ENCODE measurements around the gene ADI1. TPM values are rescaled to one million over a fixed set of nuclear protein-coding genes. Genes with fewer than 3 reads are reported as not detected.

The ADI1 gene
- total RNA-seq, 1 donor from 2014 or later, result 38.1 TPM

DNA sequence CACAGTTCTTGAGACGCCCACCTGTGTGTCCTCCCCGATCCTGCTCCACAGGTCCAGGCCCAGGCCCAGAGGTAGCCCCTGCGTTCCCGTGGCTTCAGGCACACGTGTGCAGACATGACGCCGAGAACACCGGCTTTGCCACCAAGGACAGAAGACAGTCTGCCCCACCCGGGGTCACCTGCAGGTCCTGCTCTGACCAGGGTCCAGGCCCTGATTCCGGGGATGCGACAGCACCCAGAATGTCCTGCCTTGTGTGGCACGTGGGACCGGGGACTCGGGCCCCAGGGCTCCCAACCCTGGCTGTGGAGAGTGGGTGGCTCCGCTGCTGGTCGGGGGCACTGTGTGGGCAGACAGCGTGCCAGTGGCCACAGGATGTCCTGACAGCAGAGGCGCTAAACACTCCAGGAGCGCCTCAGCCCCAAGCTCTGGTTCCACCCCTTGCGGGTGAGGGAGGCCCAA lies 36.9 kb downstream of the ADI1 start:
- H3K9ac ChIP-seq (ENCODE audit: low read depth in 1 of 3, low read length in 3 of 3), result no peak overlapping the region
- H3K27ac ChIP-seq (ENCODE audit: low read depth, low read length), result no peak overlapping the region
- H3K36me3 ChIP-seq (ENCODE audit: control insufficient read depth in 3 of 3, insufficient read depth in 3 of 3, low read length in 3 of 3), result peaks cover 27 to 46% (median 34%) of the 10 kb centered on the region in 3 donors
- H3K27me3 ChIP-seq (ENCODE audit: control insufficient read depth in 3 of 3, insufficient read depth in 3 of 3, low read length in 3 of 3), result no peaks in the 10 kb centered on the region
- H3K4me1 ChIP-seq (ENCODE audit: control insufficient read depth in 3 of 3, insufficient read depth in 3 of 3, low read length in 3 of 3), result peaks cover 2 to 7% (median 6%) of the 10 kb centered on the region in 3 donors
- H3K9me3 ChIP-seq (ENCODE audit: control insufficient read depth in 3 of 3, low read length in 3 of 3), result no peaks in the 10 kb centered on the region
- H3K4me3 ChIP-seq (ENCODE audit: low read length in 3 of 3), result no peak overlapping the region

DNA sequence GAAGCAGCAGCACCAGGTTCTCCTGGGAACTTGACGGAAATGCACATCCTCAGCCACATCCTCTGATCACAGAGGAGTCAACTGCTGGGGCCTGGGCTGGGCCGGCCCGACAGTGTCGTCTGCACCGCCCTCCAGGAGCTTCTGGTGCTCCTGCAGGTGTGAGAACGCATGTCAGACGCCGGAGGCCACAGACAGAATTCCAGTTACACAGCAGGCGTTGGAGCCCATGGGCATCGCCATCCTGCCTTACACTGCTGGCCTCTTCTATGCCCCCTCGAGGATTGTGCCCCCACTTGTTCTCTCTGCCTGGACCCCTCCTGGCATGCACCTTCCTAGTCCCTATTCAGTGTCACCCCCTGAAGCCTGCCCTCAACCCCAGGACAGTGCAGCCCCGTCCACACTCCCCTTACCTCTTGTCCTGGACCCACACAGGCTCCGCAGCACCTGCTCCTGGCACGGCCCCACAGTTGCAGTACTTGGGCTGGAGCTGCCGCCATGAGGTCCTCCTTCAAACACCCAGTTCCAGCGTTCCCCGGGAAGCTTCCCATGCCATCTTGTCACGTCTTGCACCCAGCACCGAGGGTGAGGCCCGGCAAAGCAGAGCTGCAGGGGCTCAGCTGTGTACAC lies 37.5 kb downstream of the ADI1 start:
- Histone ChIP-seq H3K27me3 (ENCODE audit: control insufficient read depth in 3 of 3, insufficient read depth in 3 of 3, low read length in 3 of 3) (no peaks in the 10 kb centered on the region), H3K9me3 (ENCODE audit: control insufficient read depth in 3 of 3, low read length in 3 of 3) (no peaks in the 10 kb centered on the region), H3K4me1 (ENCODE audit: control insufficient read depth in 3 of 3, insufficient read depth in 3 of 3, low read length in 3 of 3) (peaks cover 3 to 6% (median 3%) of the 10 kb centered on the region in 3 donors), H3K27ac (ENCODE audit: low read depth, low read length) (no peak overlapping the region), H3K4me3 (ENCODE audit: low read length in 3 of 3) (no peak overlapping the region), H3K9ac (ENCODE audit: low read depth in 1 of 3, low read length in 3 of 3) (no peak overlapping the region), H3K36me3 (ENCODE audit: control insufficient read depth in 3 of 3, insufficient read depth in 3 of 3, low read length in 3 of 3) (peaks cover 28 to 46% (median 36%) of the 10 kb centered on the region in 3 donors)

DNA sequence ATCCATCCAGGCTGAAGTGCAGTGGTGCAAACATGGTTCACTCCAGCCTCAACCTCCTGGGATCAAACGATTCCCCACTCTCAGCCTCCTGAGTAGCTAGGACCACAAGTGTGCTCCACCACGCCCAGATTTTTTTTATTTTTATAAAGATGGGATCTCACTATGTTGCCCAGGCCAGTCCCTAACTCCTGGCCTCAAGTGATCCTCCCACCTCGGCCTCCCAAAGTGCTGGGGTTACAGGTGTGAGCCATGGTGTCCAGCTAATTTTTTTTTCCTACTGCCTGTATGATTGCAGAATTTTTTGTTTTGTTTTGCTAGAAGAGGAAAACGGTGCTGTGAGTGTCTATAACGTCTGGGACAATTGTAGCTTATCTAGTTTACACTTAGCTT lies 38.3 kb downstream of the ADI1 start:
- no peak overlapping the region for H3K4me3 ChIP-seq (ENCODE audit: low read length in 3 of 3)
- peaks cover 28 to 43% (median 38%) of the 10 kb centered on the region in 3 donors for H3K36me3 ChIP-seq (ENCODE audit: control insufficient read depth in 3 of 3, insufficient read depth in 3 of 3, low read length in 3 of 3)
- no peaks in the 10 kb centered on the region for H3K9me3 ChIP-seq (ENCODE audit: control insufficient read depth in 3 of 3, low read length in 3 of 3)
- no peaks in the 10 kb centered on the region for H3K27me3 ChIP-seq (ENCODE audit: control insufficient read depth in 3 of 3, insufficient read depth in 3 of 3, low read length in 3 of 3)
- H3K27ac ChIP-seq (ENCODE audit: low read depth, low read length), result no peak overlapping the region
- no peak overlapping the region for H3K9ac ChIP-seq (ENCODE audit: low read depth in 1 of 3, low read length in 3 of 3)
- peaks cover 10 to 12% (median 11%) of the 10 kb centered on the region in 3 donors for H3K4me1 ChIP-seq (ENCODE audit: control insufficient read depth in 3 of 3, insufficient read depth in 3 of 3, low read length in 3 of 3)

DNA sequence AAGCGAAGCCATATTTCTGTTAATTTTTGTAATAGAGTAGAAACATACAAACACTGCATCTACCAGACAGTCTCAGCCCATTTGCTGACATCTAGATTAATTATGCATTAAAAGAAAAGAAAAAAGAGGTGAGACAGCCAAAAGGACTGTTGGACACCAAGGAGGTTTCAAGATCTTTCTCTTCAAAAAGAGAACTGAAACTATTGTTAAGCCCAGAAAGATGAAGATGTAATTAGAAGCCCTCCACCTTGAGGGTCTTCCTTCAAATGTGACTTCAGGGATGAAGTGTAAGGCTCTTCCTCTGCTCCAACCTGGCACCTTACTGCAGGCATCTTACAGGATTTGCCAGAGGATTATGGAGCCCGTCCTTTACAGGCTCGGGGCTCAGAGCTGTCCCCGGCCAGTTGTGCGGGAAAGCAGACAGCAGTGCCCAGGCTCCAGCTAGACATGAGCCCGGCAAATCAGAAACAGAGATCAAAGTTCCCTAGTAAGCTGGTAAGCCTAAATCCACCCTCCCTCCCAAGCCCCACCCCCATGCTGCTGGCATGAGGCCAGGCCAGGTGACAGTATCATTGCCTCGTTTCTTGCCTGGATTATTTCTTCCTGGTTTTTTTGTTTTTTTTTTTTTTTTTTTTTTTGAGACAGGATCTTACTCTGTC lies 38.9 kb downstream of the ADI1 start:
- Histone ChIP-seq H3K4me3 (ENCODE audit: low read length in 3 of 3) (no peak overlapping the region), H3K36me3 (ENCODE audit: control insufficient read depth in 3 of 3, insufficient read depth in 3 of 3, low read length in 3 of 3) (peaks cover 25 to 40% (median 35%) of the 10 kb centered on the region in 3 donors), H3K27ac (ENCODE audit: low read depth, low read length) (no peak overlapping the region), H3K9me3 (ENCODE audit: control insufficient read depth in 3 of 3, low read length in 3 of 3) (no peaks in the 10 kb centered on the region), H3K9ac (ENCODE audit: low read depth in 1 of 3, low read length in 3 of 3) (no peak overlapping the region), H3K27me3 (ENCODE audit: control insufficient read depth in 3 of 3, insufficient read depth in 3 of 3, low read length in 3 of 3) (no peaks in the 10 kb centered on the region), H3K4me1 (ENCODE audit: control insufficient read depth in 3 of 3, insufficient read depth in 3 of 3, low read length in 3 of 3) (peaks cover 15 to 17% (median 17%) of the 10 kb centered on the region in 3 donors)

DNA sequence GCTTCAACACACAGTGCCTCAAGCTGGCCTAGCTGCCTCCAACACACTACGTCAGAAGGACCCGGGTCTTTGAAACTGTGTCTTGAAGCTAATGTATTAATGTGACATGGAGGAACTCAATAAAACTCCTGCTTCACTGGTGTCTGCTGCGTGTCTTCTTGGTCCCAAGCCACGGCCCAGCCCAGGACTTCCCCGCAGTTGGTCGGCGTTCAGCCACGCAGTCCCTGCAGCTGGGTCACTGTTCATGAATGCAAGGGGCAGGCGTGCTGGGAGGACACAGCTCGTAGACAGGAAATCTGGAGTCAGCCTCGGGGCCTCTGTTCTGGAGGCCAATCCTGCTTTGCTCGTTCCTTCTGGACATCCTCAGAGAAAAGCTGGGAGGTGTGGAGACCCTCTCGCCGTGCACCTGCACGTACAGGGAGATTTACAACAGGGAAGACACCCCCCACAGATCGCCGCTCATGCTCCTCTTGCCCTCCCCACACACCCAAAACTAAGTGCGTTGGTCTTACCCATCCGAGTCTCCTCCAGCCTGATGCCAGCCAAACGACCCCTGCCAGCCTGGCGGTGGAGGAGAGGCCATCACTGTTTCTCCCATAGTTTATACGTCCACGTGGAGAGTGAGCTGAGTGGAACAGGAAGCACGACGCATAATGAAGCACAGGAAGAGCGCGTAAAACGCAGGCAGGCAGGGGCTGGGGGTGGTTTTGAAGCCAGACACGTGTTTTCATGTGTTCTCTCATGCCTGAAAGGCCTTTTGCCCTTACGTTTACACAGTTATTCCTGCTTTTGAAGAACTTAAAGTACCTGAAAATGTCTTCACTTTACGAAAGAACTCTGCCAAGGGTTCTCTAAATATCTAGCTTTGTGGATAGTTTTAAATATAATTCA lies 39.7 kb downstream of the ADI1 start:
- Histone ChIP-seq H3K27me3 (ENCODE audit: control insufficient read depth in 3 of 3, insufficient read depth in 3 of 3, low read length in 3 of 3) (no peaks in the 10 kb centered on the region), H3K9me3 (ENCODE audit: control insufficient read depth in 3 of 3, low read length in 3 of 3) (no peaks in the 10 kb centered on the region), H3K4me3 (ENCODE audit: low read length in 3 of 3) (no peak overlapping the region), H3K9ac (ENCODE audit: low read depth in 1 of 3, low read length in 3 of 3) (no peak overlapping the region), H3K27ac (ENCODE audit: low read depth, low read length) (no peak overlapping the region), H3K4me1 (ENCODE audit: control insufficient read depth in 3 of 3, insufficient read depth in 3 of 3, low read length in 3 of 3) (peaks cover 16 to 18% (median 17%) of the 10 kb centered on the region in 3 donors), H3K36me3 (ENCODE audit: control insufficient read depth in 3 of 3, insufficient read depth in 3 of 3, low read length in 3 of 3) (peaks cover 25 to 38% (median 35%) of the 10 kb centered on the region in 3 donors)

DNA sequence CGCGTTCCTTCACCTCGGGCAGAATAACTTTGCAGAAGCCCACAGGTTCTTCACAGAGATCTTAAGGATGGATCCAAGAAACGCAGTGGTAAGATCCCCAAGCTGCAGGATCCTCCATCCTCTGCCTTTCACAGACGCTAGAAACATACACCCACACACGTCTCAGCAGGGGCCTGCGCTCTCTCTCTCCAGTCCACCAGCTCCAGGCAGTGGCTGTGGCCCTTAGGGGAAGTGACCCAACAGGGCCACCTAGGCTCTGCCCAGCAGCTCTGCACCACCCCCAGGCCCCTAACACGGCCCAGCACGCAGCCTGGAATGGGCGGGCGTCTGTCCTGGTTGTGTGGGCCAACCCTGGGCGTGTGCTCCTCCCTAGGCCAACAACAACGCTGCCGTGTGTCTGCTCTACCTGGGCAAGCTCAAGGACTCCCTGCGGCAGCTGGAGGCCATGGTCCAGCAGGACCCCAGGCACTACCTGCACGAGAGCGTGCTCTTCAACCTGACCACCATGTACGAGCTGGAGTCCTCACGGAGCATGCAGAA lies 40.4 kb downstream of the ADI1 start:
- H3K4me1 ChIP-seq (ENCODE audit: control insufficient read depth in 3 of 3, insufficient read depth in 3 of 3, low read length in 3 of 3), result peaks cover 16 to 18% (median 17%) of the 10 kb centered on the region in 3 donors
- peaks cover 25 to 36% (median 35%) of the 10 kb centered on the region in 3 donors for H3K36me3 ChIP-seq (ENCODE audit: control insufficient read depth in 3 of 3, insufficient read depth in 3 of 3, low read length in 3 of 3)
- no peaks in the 10 kb centered on the region for H3K27me3 ChIP-seq (ENCODE audit: control insufficient read depth in 3 of 3, insufficient read depth in 3 of 3, low read length in 3 of 3)
- no peak overlapping the region for H3K27ac ChIP-seq (ENCODE audit: low read depth, low read length)
- H3K4me3 ChIP-seq (ENCODE audit: low read length in 3 of 3), result no peak overlapping the region
- H3K9ac ChIP-seq (ENCODE audit: low read depth in 1 of 3, low read length in 3 of 3), result no peak overlapping the region
- H3K9me3 ChIP-seq (ENCODE audit: control insufficient read depth in 3 of 3, low read length in 3 of 3), result no peaks in the 10 kb centered on the region

DNA sequence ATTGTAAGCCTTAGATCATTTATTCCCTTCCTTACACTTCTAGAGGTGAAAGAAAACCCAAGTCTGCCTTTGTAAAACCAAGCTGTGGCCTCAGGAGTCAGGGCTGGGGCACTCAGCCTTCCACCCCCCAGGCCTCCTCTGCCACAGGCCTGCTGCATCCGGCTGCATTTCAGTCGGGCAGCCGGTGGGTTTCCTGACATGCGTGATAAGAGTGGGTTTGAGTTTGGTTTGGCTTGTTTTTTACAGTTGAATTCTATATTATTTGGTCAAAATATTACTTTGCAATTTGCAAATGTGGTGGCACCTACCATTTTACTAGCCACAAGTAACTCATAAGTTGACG lies 42.4 kb downstream of the ADI1 start:
- Histone ChIP-seq H3K9ac (ENCODE audit: low read depth in 1 of 3, low read length in 3 of 3) (peak overlapping the region in 2 of 3 donors; percentile 38 to 47), H3K36me3 (ENCODE audit: control insufficient read depth in 3 of 3, insufficient read depth in 3 of 3, low read length in 3 of 3) (peaks cover 25 to 45% (median 29%) of the 10 kb centered on the region in 3 donors), H3K9me3 (ENCODE audit: control insufficient read depth in 3 of 3, low read length in 3 of 3) (no peaks in the 10 kb centered on the region), H3K4me3 (ENCODE audit: low read length in 3 of 3) (no peak overlapping the region), H3K4me1 (ENCODE audit: control insufficient read depth in 3 of 3, insufficient read depth in 3 of 3, low read length in 3 of 3) (peaks cover 27 to 30% (median 28%) of the 10 kb centered on the region in 3 donors), H3K27me3 (ENCODE audit: control insufficient read depth in 3 of 3, insufficient read depth in 3 of 3, low read length in 3 of 3) (no peaks in the 10 kb centered on the region), H3K27ac (ENCODE audit: low read depth, low read length) (peak overlapping the region; percentile 68)

DNA sequence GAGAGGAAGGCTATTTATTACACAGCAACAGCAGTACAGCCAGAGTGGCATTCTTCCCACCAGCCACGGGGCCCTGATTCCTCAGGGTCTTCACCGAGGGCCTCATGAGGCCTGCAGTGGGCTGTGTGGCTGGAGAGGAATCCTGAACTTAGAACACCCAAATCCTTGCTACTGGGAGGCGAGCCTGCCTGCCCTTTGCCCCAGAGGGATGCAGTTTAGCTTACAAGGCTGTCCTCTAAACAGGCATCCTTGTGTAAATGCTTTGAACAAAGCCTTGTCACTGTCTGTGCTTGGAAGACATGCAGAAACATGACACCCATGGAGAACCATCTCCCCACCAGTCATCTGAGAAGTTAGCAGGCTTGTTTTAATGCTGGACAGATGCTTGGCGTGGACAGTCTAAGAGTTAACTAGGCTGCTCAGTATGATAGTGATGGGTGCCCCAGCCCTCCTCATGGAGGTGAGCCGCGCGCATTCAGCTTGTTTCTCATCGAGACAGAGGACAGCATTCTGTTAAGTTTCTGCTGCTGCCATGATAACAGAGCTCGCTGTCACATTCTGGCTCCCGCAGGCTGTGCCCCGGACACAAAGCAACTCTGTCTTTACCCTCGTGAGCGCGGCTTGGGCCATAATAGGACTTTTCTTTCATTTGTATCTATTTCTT lies 42.9 kb downstream of the ADI1 start:
- H3K36me3 ChIP-seq (ENCODE audit: control insufficient read depth in 3 of 3, insufficient read depth in 3 of 3, low read length in 3 of 3), result peaks cover 27 to 45% (median 29%) of the 10 kb centered on the region in 3 donors

DNA sequence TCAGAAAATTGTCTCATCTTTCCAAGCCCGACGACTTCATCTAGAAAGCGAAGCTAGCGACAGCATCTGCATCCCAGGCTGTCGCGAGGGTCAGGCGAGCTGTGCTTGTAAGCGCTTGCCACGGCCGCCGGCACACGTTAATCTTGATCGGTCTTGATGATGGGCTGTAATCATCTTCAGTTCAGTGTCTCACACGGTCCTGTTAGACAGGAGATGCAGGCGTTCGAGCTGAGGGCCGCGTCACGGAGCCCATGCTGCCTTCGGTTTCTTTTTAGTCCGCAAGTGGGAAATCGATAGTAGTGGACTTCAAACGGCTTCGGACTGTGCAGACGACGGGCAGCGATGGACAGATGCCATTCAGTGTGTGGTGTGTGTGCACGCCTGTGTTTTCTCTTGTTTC lies 43.6 kb downstream of the ADI1 start:
- Histone ChIP-seq H3K27me3 (ENCODE audit: control insufficient read depth in 3 of 3, insufficient read depth in 3 of 3, low read length in 3 of 3) (no peaks in the 10 kb centered on the region), H3K9me3 (ENCODE audit: control insufficient read depth in 3 of 3, low read length in 3 of 3) (no peaks in the 10 kb centered on the region), H3K4me3 (ENCODE audit: low read length in 3 of 3) (peak overlapping the region in 2 of 3 donors; percentile 3 to 38), H3K4me1 (ENCODE audit: control insufficient read depth in 3 of 3, insufficient read depth in 3 of 3, low read length in 3 of 3) (peaks cover 39% of the 10 kb centered on the region in 3 donors), H3K36me3 (ENCODE audit: control insufficient read depth in 3 of 3, insufficient read depth in 3 of 3, low read length in 3 of 3) (peaks cover 27 to 44% (median 29%) of the 10 kb centered on the region in 3 donors), H3K27ac (ENCODE audit: low read depth, low read length) (peak overlapping the region; percentile 68), H3K9ac (ENCODE audit: low read depth in 1 of 3, low read length in 3 of 3) (peak overlapping the region; percentile 18 to 57 (median 55))

More for the DNA sequence above, 42.9 kb downstream of the ADI1 start:
- H3K4me3 ChIP-seq (ENCODE audit: low read length in 3 of 3), result peak overlapping the region in 2 of 3 donors; percentile 3 to 38
- H3K27ac ChIP-seq (ENCODE audit: low read depth, low read length), result peak overlapping the region; percentile 68
- peaks cover 32 to 35% (median 33%) of the 10 kb centered on the region in 3 donors for H3K4me1 ChIP-seq (ENCODE audit: control insufficient read depth in 3 of 3, insufficient read depth in 3 of 3, low read length in 3 of 3)
- peak overlapping the region; percentile 38 to 57 (median 55) for H3K9ac ChIP-seq (ENCODE audit: low read depth in 1 of 3, low read length in 3 of 3)
- no peaks in the 10 kb centered on the region for H3K27me3 ChIP-seq (ENCODE audit: control insufficient read depth in 3 of 3, insufficient read depth in 3 of 3, low read length in 3 of 3)
- no peaks in the 10 kb centered on the region for H3K9me3 ChIP-seq (ENCODE audit: control insufficient read depth in 3 of 3, low read length in 3 of 3)
